ENCODE data around the gene RRH. TPM values are rescaled to one million over a fixed set of nuclear protein-coding genes. Genes with fewer than 3 reads are reported as not detected.

Gene RRH
- total and polyA plus RNA-seq, 2 of the 4 experiments (the other 2 are of a cell fraction) = 0.05 TPM; not detected in 1

- in situ Hi-C loops (cut with MboI; ENCODE audit: low sequenced_read_pairs) (no loop called here), dilution Hi-C loops (cut with HindIII; ENCODE audit: low sequenced_read_pairs, unreplicated experiment) (no loop called here), intact Hi-C loops (cut with micrococcal nuclease) (no loop called here)
- Histone ChIP-seq H4K5ac (ENCODE audit: low read depth, low read length) (no peak overlapping the region), H3K23ac (ENCODE audit: low read depth, low read length) (no peak overlapping the region), H3K4ac (ENCODE audit: low read depth, low read length) (no peak overlapping the region), H3K79me1 (ENCODE audit: low read depth in 1 of 2, low read length in 2 of 2) (no peaks in the 10 kb centered on the region), H3K36me3 (ENCODE audit: control insufficient read depth, insufficient read depth, low read length) (no peaks in the 10 kb centered on the region), H3K27ac (ENCODE audit: insufficient read depth, low read length) (no peak overlapping the region), H4K20me1 (ENCODE audit: insufficient read depth, low read length) (no peaks in the 10 kb centered on the region), H2BK5ac (ENCODE audit: low read depth, low read length, poor library complexity, severe bottlenecking) (no peak overlapping the region), H2AFZ (replicated peaks; ENCODE audit: low read length, poor library complexity) (no peak overlapping the region), H2AK5ac (ENCODE audit: low read depth, low read length) (no peak overlapping the region), H3K9me1 (ENCODE audit: insufficient read depth, low read length) (no peaks in the 10 kb centered on the region), H2BK120ac (ENCODE audit: low read depth, low read length) (no peak overlapping the region), H3K18ac (ENCODE audit: low read depth, low read length) (no peak overlapping the region), H2BK20ac (ENCODE audit: low read depth, low read length) (no peak overlapping the region), H3K9me3 (ENCODE audit: control insufficient read depth, insufficient read depth, low read length) (no peaks in the 10 kb centered on the region), H4K91ac (ENCODE audit: insufficient read depth, low read depth, low read length) (no peak overlapping the region), H3K4me3 (ENCODE audit: insufficient read depth, low read depth, low read length) (no peak overlapping the region), H3K56ac (ENCODE audit: extremely low read depth, insufficient read depth, low read length) (no peak overlapping the region), H2AK9ac (replicated peaks; ENCODE audit: low read depth, low read length, poor library complexity) (no peak overlapping the region), H3K27me3 (ENCODE audit: control insufficient read depth, insufficient read depth, low read length) (no peaks in the 10 kb centered on the region), H3K4me2 (ENCODE audit: low read depth, low read length) (no peak overlapping the region), H3K4me1 (ENCODE audit: control insufficient read depth, insufficient read depth, low read length) (no peaks in the 10 kb centered on the region), H3K9ac (ENCODE audit: low read depth, low read length) (no peak overlapping the region), H2BK15ac (ENCODE audit: low read depth, low read length) (no peak overlapping the region), H4K8ac (ENCODE audit: low read depth in 2 of 2, low read length in 2 of 2) (no peak overlapping the region), H3K14ac (replicated peaks; ENCODE audit: low read depth, low read length) (no peak overlapping the region)
- ChIA-PET POLR2A (ENCODE audit: unreplicated experiment) (no interaction called here), CTCF (no interaction called here)
- DNase-seq (no peak), ATAC-seq (ENCODE audit: low read depth) (no peak)
- BruUV-seq (replicated peaks) = no TSS peak
- TF ChIP-seq RCOR1 (IDR thresholded peaks at IDR 0.05; ENCODE audit: insufficient replicate concordance, low read length) (no peak), CHD1 (IDR thresholded peaks at IDR 0.05; ENCODE audit: low read depth, low read length) (no peak), ELK1 (IDR thresholded peaks at IDR 0.05; ENCODE audit: borderline replicate concordance, low read depth, low read length) (no peak), RAD21 (IDR thresholded peaks at IDR 0.05; ENCODE audit: low read length) (no peak), FOS (IDR thresholded peaks at IDR 0.05; ENCODE audit: low read depth, low read length) (no peak), POLR2A (IDR thresholded peaks at IDR 0.05; ENCODE audit: low read depth, low read length) (no peak), USF2 (IDR thresholded peaks at IDR 0.05; ENCODE audit: low read depth, low read length) (no peak), BHLHE40 (IDR thresholded peaks at IDR 0.05; ENCODE audit: low read depth, low read length) (no peak), MAZ (IDR thresholded peaks at IDR 0.05; ENCODE audit: borderline replicate concordance, low read depth, low read length) (no peak), MAFK (IDR thresholded peaks at IDR 0.05; ENCODE audit: low read depth, low read length) (no peak), RFX5 (IDR thresholded peaks at IDR 0.05; ENCODE audit: low read depth, low read length) (no peak), NFE2L2 (IDR thresholded peaks at IDR 0.05; ENCODE audit: low read depth, low read length) (no peak), CTCF (conservative IDR thresholded peaks at IDR 0.05; ENCODE audit: low read depth, low read length) (no peak), MXI1 (IDR thresholded peaks at IDR 0.05; ENCODE audit: borderline replicate concordance, low read depth, low read length) (no peak), SMC3 (IDR thresholded peaks at IDR 0.05; ENCODE audit: low read depth, low read length) (no peak), CEBPB (IDR thresholded peaks at IDR 0.05; ENCODE audit: low read depth, low read length) (no peak)
- WGBS, 2 experiments (ENCODE audit: extremely low coverage in 2 of 2, insufficient read length in 1 of 2) = no CpG with 5 or more reads among the region's 5 CpGs
Measured at GRCh38 chr4:109870061-109870460, 42.3 kb downstream of the RRH start.
